ENCODE results near the gene VSIR.

The VSIR gene

GRCh38 chr10:71773221-71773971, at the start of gene VSIR:
TSS of gene VSIR (minus strand) at chr10:71773520. CDS start at chr10:71773439, 81 bp downstream.
- peak; percentile 92 to 97 for DNase-seq (ENCODE audit: low read depth in 1 of 2, low spot score in 1 of 2)

GRCh38 chr10:71821909-71822763, 48.8 kb upstream of the VSIR start:
- DNase-seq (ENCODE audit: low read depth in 1 of 2, low spot score in 1 of 2) = no peak

GRCh38 chr10:71820966-71821365, 47.6 kb upstream of the VSIR start:
- DNase-seq (ENCODE audit: low read depth in 1 of 2, low spot score in 1 of 2) = no peak

- DNase-seq (ENCODE audit: low read depth in 1 of 2, low spot score in 1 of 2) = no peak
These were observed 46.7 kb upstream of the VSIR start for GRCh38 chr10:71819985-71820384.

- no peak for DNase-seq (ENCODE audit: low read depth in 1 of 2, low spot score in 1 of 2)
These were observed 46.1 kb upstream of the VSIR start for GRCh38 chr10:71819441-71819861.

GRCh38 chr10:71818674-71819260, 45.4 kb upstream of the VSIR start:
- no peak for DNase-seq (ENCODE audit: low read depth in 1 of 2, low spot score in 1 of 2)

- no peak for DNase-seq (ENCODE audit: low read depth in 1 of 2, low spot score in 1 of 2)
These were observed 44.7 kb upstream of the VSIR start for GRCh38 chr10:71817831-71818655.

- DNase-seq (ENCODE audit: low read depth in 1 of 2, low spot score in 1 of 2) = no peak
These were observed 43.8 kb upstream of the VSIR start for GRCh38 chr10:71816936-71817618.

- DNase-seq (ENCODE audit: low read depth in 1 of 2, low spot score in 1 of 2) = no peak
These were observed 43.1 kb upstream of the VSIR start for GRCh38 chr10:71816421-71816851.

- no peak for DNase-seq (ENCODE audit: low read depth in 1 of 2, low spot score in 1 of 2)
These were observed 42.3 kb upstream of the VSIR start for GRCh38 chr10:71815515-71816130.

- DNase-seq (ENCODE audit: low read depth in 1 of 2, low spot score in 1 of 2) = no peak
These were observed 41.6 kb upstream of the VSIR start for GRCh38 chr10:71814922-71815411.

GRCh38 chr10:71812913-71813590, 39.7 kb upstream of the VSIR start:
- no peak for DNase-seq (ENCODE audit: low read depth in 1 of 2, low spot score in 1 of 2)

GRCh38 chr10:71812016-71812912, 38.9 kb upstream of the VSIR start:
- peak; percentile 66 to 78 for DNase-seq (ENCODE audit: low read depth in 1 of 2, low spot score in 1 of 2)

GRCh38 chr10:71811351-71811750, 38.0 kb upstream of the VSIR start:
- DNase-seq (ENCODE audit: low read depth in 1 of 2, low spot score in 1 of 2) = no peak

- DNase-seq (ENCODE audit: low read depth in 1 of 2, low spot score in 1 of 2) = no peak
These were observed 36.9 kb upstream of the VSIR start for GRCh38 chr10:71810048-71810750.

GRCh38 chr10:71809628-71810027, 36.3 kb upstream of the VSIR start:
- no peak for DNase-seq (ENCODE audit: low read depth in 1 of 2, low spot score in 1 of 2)

All from stimulated activated CD4-positive, alpha-beta T cell treated with anti-CD3 and anti-CD28 coated beads, Interleukin-15, amount 100 ng/mL, for 1 hour (primary cell).